Medulla oblongata (tissue), 1 donor: Measurements from ENCODE around the gene STPG3.

Source experiments
- DNase-seq: peaks from one replicate; pipeline ENCODE4 v3.0.0-alpha.2; 2015; ENCODE audit errors: extremely low spot score

Gene STPG3

GRCh38 chr9:137251194-137251461 is at the start of gene STPG3:
STPG3 (plus strand) TSS chr9:137251286; CDS start chr9:137251287, 1 bp downstream.
- DNase-seq = no peak

GRCh38 chr9:137202966-137203365 is 48.1 kb upstream of the STPG3 start:
- no peak for DNase-seq

- DNase-seq = no peak
These were observed 46.4 kb upstream of the STPG3 start for GRCh38 chr9:137204731-137205125.

- DNase-seq = peak; percentile 92
These were observed 45.7 kb upstream of the STPG3 start, which contains the start of the genes NDOR1 and TMEM203 for GRCh38 chr9:137205126-137206069. NDOR1 (plus strand) TSS chr9:137205700; CDS start chr9:137205778, 78 bp downstream. TMEM203 (minus strand) TSS chr9:137205648; CDS start chr9:137205414, 234 bp downstream.

- no peak for DNase-seq
These were observed 44.5 kb upstream of the STPG3 start for GRCh38 chr9:137206602-137207001.

- DNase-seq = no peak
These were observed 39.6 kb upstream of the STPG3 start for GRCh38 chr9:137211532-137211931.

- no peak for DNase-seq
These were observed 38.6 kb upstream of the STPG3 start for GRCh38 chr9:137212520-137212919.

- peak; percentile 76 for DNase-seq
These were observed 37.7 kb upstream of the STPG3 start for GRCh38 chr9:137213160-137214060.

GRCh38 chr9:137214620-137215019 is 36.5 kb upstream of the STPG3 start:
- DNase-seq = no peak

GRCh38 chr9:137215196-137215986 is 35.7 kb upstream of the STPG3 start:
- DNase-seq = no peak

- no peak for DNase-seq
These were observed 34.7 kb upstream of the STPG3 start for GRCh38 chr9:137216188-137216965.

GRCh38 chr9:137217276-137218211 is 33.5 kb upstream of the STPG3 start:
- DNase-seq = no peak

GRCh38 chr9:137218212-137218753 is 32.8 kb upstream of the STPG3 start:
- no peak for DNase-seq

- DNase-seq = no peak
These were observed 32.3 kb upstream of the STPG3 start for GRCh38 chr9:137218754-137219271.

- no peak for DNase-seq
These were observed 31.2 kb upstream of the STPG3 start for GRCh38 chr9:137219757-137220316.

- no peak for DNase-seq
These were observed 30.6 kb upstream of the STPG3 start for GRCh38 chr9:137220317-137221094.

GRCh38 chr9:137221095-137221505 is 30.0 kb upstream of the STPG3 start:
- no peak for DNase-seq

- no peak for DNase-seq
These were observed 29.5 kb upstream of the STPG3 start for GRCh38 chr9:137221506-137222111.
